H1 (cell line): Measurements from ENCODE around the gene MAP1LC3A. TPM values are rescaled to one million over a fixed set of nuclear protein-coding genes. Genes with fewer than 3 reads are reported as not detected.

Source experiments
- CTCF ChIA-PET: fragments of 300-600 bp; sonication (Branson Sonifier 250); formaldehyde crosslinking; loops from one replicate; lab custom pipeline; 2021; ENCODE audit not compliant: partially characterized antibody; lab: Charles Lee
- POLR2A ChIA-PET: fragments of 300-600 bp; sonication (Branson Sonifier 250); formaldehyde crosslinking; loops from one replicate; lab custom pipeline; 2021; ENCODE audit warnings: inconsistent platforms; ENCODE audit not compliant: partially characterized antibody; lab: Charles Lee
- DNase-seq, 2 experiments: peaks; one replicate each; pipeline versions ENCODE4 v3.0.0 to v3.0.0-alpha.2; 2010 to 2022; ENCODE audit warnings: low spot score in 2 of 2, low read depth in 1 of 2, mixed read lengths in 1 of 2
- FAIRE-seq: peaks from 2 replicates; lab custom pipeline; 2011; peaks lifted over from hg19 to GRCh38; lab: Jason Lieb, UNC
- H2AFZ ChIP-seq: 2 replicates; pipeline ENCODE4 v1.8.1; 2012; ENCODE audit warnings: low read length, inconsistent platforms
- H2AK5ac ChIP-seq: 2 replicates; pipeline ENCODE4 v1.6.1; 2013; ENCODE audit warnings: low read depth, low read length
- H2BK120ac ChIP-seq: replicated peaks from 2 replicates; pipeline ENCODE3; 2013; ENCODE audit warnings: low read depth, low read length, inconsistent platforms
- H2BK12ac ChIP-seq: 2 replicates; pipeline ENCODE4 v1.6.1; 2013; ENCODE audit warnings: low read depth, low read length
- H2BK15ac ChIP-seq: 2 replicates; pipeline ENCODE4 v1.6.1; 2013; ENCODE audit warnings: low read length
- H2BK20ac ChIP-seq: 2 replicates; pipeline ENCODE4 v1.6.1; 2013; ENCODE audit warnings: low read length
- H2BK5ac ChIP-seq: 2 replicates; pipeline ENCODE4 v1.6.1; 2013; ENCODE audit warnings: low read depth, low read length
- H3K14ac ChIP-seq: 2 replicates; pipeline ENCODE4 v1.6.1; 2013; ENCODE audit warnings: inconsistent platforms; ENCODE audit not compliant: insufficient read length
- H3K18ac ChIP-seq: 2 replicates; pipeline ENCODE4 v1.6.1; 2013; ENCODE audit warnings: low read length; ENCODE audit errors: extremely low read depth
- H3K23ac ChIP-seq: 2 replicates; pipeline ENCODE4 v1.6.1; 2013; ENCODE audit warnings: inconsistent platforms; ENCODE audit not compliant: insufficient read length
- H3K23me2 ChIP-seq: 2 replicates; pipeline ENCODE4 v1.6.1; 2013; ENCODE audit warnings: low read depth, low read length
- H3K27ac ChIP-seq: 2 replicates; pipeline ENCODE4 v1.6.1; 2011; ENCODE audit warnings: low read depth, low read length, inconsistent platforms
- H3K27me3 ChIP-seq, 4 experiments: replicated peaks in 1 of 4; 1 replicate in 1 of 4; 2 replicates in 3 of 4; pipeline versions ENCODE4 v1.6.1 to v1.8.1; 2011 to 2013; ENCODE audit warnings: low read length in 3 of 4, mild to moderate bottlenecking in 3 of 4, inconsistent platforms in 2 of 4, mixed read lengths in 2 of 4, moderate library complexity in 1 of 4; ENCODE audit not compliant: control insufficient read depth in 3 of 4, insufficient read depth in 3 of 4; ENCODE audit errors: extremely low read depth in 1 of 4
- H3K36me3 ChIP-seq, 4 experiments: 2 replicates each; pipeline versions ENCODE4 v1.6.1 to v1.8.1; 2011 to 2013; ENCODE audit warnings: mild to moderate bottlenecking in 4 of 4, low read length in 3 of 4, moderate library complexity in 2 of 4, control low read depth in 1 of 4, inconsistent platforms in 1 of 4; ENCODE audit not compliant: insufficient read depth in 4 of 4, control insufficient read depth in 2 of 4
- H3K4ac ChIP-seq: replicated peaks from 2 replicates; pipeline ENCODE3; 2013; ENCODE audit warnings: low read length, low read depth, mixed read lengths, inconsistent platforms; ENCODE audit not compliant: insufficient read length
- H3K4me1 ChIP-seq, 4 experiments: replicated peaks in 1 of 4; 1 replicate in 1 of 4; 2 replicates in 3 of 4; pipeline versions ENCODE4 v1.6.1 to v1.8.1; 2011 to 2013; ENCODE audit warnings: low read length in 3 of 4, inconsistent platforms in 2 of 4, mixed read lengths in 1 of 4; ENCODE audit not compliant: insufficient read depth in 4 of 4, control insufficient read depth in 3 of 4
- H3K4me2 ChIP-seq, 2 experiments: 2 replicates each; pipeline versions ENCODE4 v1.6.1 to v1.8.1; 2011 to 2013; ENCODE audit warnings: low read depth in 2 of 2, low read length in 2 of 2, control low read depth in 1 of 2, inconsistent platforms in 1 of 2, mild to moderate bottlenecking in 1 of 2; ENCODE audit not compliant: insufficient read depth in 1 of 2
- H3K4me3 ChIP-seq, 4 experiments: fragments of 200-600, 300-600 bp in 1 of 4; sonication (generic), shearing (Covaris generic), sonication (Bioruptor Twin) in 1 of 4; 2 replicates each; pipeline versions ENCODE4 v1.5.1 to v1.8.1; 2011 to 2016; ENCODE audit warnings: low read length in 4 of 4, low read depth in 3 of 4, control low read depth in 2 of 4, inconsistent platforms in 2 of 4, mild to moderate bottlenecking in 2 of 4, mixed read lengths in 1 of 4, moderate library complexity in 1 of 4; ENCODE audit not compliant: insufficient read depth in 2 of 4; ENCODE audit errors: extremely low read depth in 1 of 4
- H3K56ac ChIP-seq: replicated peaks from 2 replicates; pipeline ENCODE3; 2013; ENCODE audit warnings: low read depth, mild to moderate bottlenecking, mixed read lengths, low read length, inconsistent platforms; ENCODE audit not compliant: insufficient read length
- H3K79me1 ChIP-seq: 2 replicates; pipeline ENCODE4 v1.6.1; 2013; ENCODE audit warnings: low read depth, low read length, control low read depth
- H3K79me2 ChIP-seq, 2 experiments: 2 replicates each; pipeline versions ENCODE4 v1.6.1 to v1.8.1; 2012 to 2013; ENCODE audit warnings: low read length in 2 of 2, mild to moderate bottlenecking in 2 of 2, inconsistent platforms in 1 of 2; ENCODE audit not compliant: insufficient read depth in 2 of 2, control insufficient read depth in 1 of 2
- H3K9ac ChIP-seq, 4 experiments: replicated peaks in 1 of 4; 1 replicate in 1 of 4; 2 replicates in 3 of 4; pipeline versions ENCODE4 v1.6.1 to v1.8.1; 2011 to 2013; ENCODE audit warnings: low read depth in 3 of 4, low read length in 3 of 4, control low read depth in 2 of 4, mild to moderate bottlenecking in 2 of 4, moderate library complexity in 2 of 4, inconsistent platforms in 1 of 4; ENCODE audit errors: extremely low read depth in 1 of 4
- H3K9me3 ChIP-seq, 2 experiments: 2 replicates each; pipeline versions ENCODE4 v1.6.1 to v1.8.1; 2012 to 2013; ENCODE audit warnings: mild to moderate bottlenecking in 2 of 2, moderate library complexity in 2 of 2, control low read depth in 1 of 2, inconsistent platforms in 1 of 2, low read depth in 1 of 2, low read length in 1 of 2, mixed read lengths in 1 of 2; ENCODE audit not compliant: insufficient read depth in 2 of 2
- H4K20me1 ChIP-seq, 2 experiments: replicated peaks in 1 of 2; 2 replicates each; pipeline versions ENCODE3 to v1.8.1; 2011 to 2013; ENCODE audit warnings: inconsistent platforms in 2 of 2, low read length in 2 of 2, mild to moderate bottlenecking in 1 of 2; ENCODE audit not compliant: insufficient read depth in 2 of 2, control insufficient read depth in 1 of 2
- H4K5ac ChIP-seq: 2 replicates; pipeline ENCODE4 v1.6.1; 2013; ENCODE audit warnings: low read length, low read depth, mixed read lengths, inconsistent platforms; ENCODE audit not compliant: insufficient read length
- H4K8ac ChIP-seq: 2 replicates; pipeline ENCODE4 v1.8.0; 2013; ENCODE audit warnings: mild to moderate bottlenecking, moderate library complexity, low read length, inconsistent platforms; ENCODE audit not compliant: insufficient read depth; ENCODE audit errors: extremely low read depth
- H4K91ac ChIP-seq: replicated peaks from 2 replicates; pipeline ENCODE3; 2013; ENCODE audit warnings: low read length, mixed read lengths, inconsistent platforms; ENCODE audit not compliant: insufficient read length
- ASH2L ChIP-seq: fragments of 200-600, 300-600 bp; sonication (generic); IDR thresholded peaks from one replicate; pipeline ENCODE4 v1.7.1; 2017; ENCODE audit warnings: low read length
- BACH1 ChIP-seq: IDR thresholded peaks from 2 replicates; pipeline ENCODE4 v1.6.1; 2012; ENCODE audit warnings: low read length, improper control_type of control experiment
- CBX5 ChIP-seq: fragments of 300-800, 300-1000 bp; sonication (generic); IDR thresholded peaks from 2 replicates; pipeline ENCODE4 v1.7.1; 2016; ENCODE audit warnings: antibody characterized with exemption, low read length, low read depth
- KDM4A ChIP-seq: IDR thresholded peaks from one replicate; pipeline ENCODE4 v1.7.1; 2012; ENCODE audit warnings: low read depth, mild to moderate bottlenecking, moderate library complexity, low read length, inconsistent platforms; ENCODE audit not compliant: severe bottlenecking
- MAX ChIP-seq: IDR thresholded peaks from 2 replicates; pipeline ENCODE4 v1.6.1; 2012; ENCODE audit warnings: inconsistent platforms
- TAF1 ChIP-seq: IDR thresholded peaks from 2 replicates; pipeline ENCODE4 v1.6.1; 2011; ENCODE audit warnings: mild to moderate bottlenecking, low read depth, low read length
- TEAD4 ChIP-seq: IDR thresholded peaks from 2 replicates; pipeline ENCODE4 v1.6.1; 2012; ENCODE audit warnings: low read depth, low read length, inconsistent platforms, mixed read lengths
- WGBS, 2 experiments: shearing (Covaris generic) in 1 of 2; methylation state at CpG; one replicate each; pipeline versions ENCODE4 v1.1.6 to v1.1.7; 2013 to 2015; ENCODE audit warnings: low lambda C conversion rate in 2 of 2, mixed read lengths in 2 of 2, inconsistent platforms in 1 of 2, low coverage in 1 of 2, missing lambda C conversion rate in 1 of 2; ENCODE audit not compliant: insufficient replicate concordance in 2 of 2, insufficient coverage in 1 of 2, insufficient read length in 1 of 2; ENCODE audit errors: extremely low coverage in 1 of 2, missing lambda C conversion rate in 1 of 2; 5-methylcytosine and 5-hydroxymethylcytosine counted together
- polyA plus RNA-seq, 7 experiments: library from polyadenylated mRNA; depleted of rRNA in 3 of 7; stranded (reverse) in 5 of 7; unstranded in 2 of 7; fragments of >200 nt in 5 of 7; fragments of 200-250 nt in 2 of 7; gene quantifications; 1 replicate in 5 of 7; 2 replicates in 1 of 7; 4 replicates in 1 of 7; pipeline versions ENCODE4 v1.2.1 to v1.2.3, GENCODE V29; 2011 to 2013; ENCODE audit warnings: missing spikeins in 2 of 7, mixed read lengths in 2 of 7
- total RNA-seq: library from RNA; stranded (reverse); fragmentation: NEBNext Ultra II Directional; extraction: Animal tissue kit (Norgen Biotek cat#: 25700); gene quantifications from 2 replicates; pipeline ENCODE4 v1.2.1, GENCODE V29; 2021

The MAP1LC3A gene
- total and polyA plus RNA-seq, 2 of the 8 experiments (the other 6 are each of a cell fraction or from before 2014, with no cell fraction given), result 5.0 to 6.1 TPM

DNA sequence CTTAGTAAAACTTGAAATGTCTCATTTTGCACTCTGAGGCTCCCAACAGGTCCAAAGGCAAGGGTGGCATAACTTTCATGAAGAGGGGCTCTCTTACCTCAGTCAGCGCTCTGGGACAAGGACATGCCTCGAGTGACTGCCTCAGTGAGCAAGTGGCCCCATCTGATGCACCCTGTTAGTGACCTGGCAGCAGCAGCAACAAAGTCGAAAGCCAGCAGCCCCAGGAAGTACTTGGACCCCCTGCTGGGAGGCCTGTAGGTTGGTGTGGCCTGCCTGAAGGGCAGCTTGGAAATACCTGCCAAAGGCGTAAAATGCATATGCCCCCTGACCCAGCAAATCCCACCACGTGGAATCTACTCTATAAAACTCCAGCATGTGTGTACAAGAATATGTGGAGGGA is 13.2 kb downstream of the MAP1LC3A start:
- Histone ChIP-seq H3K4ac (no peak overlapping the region), H2AFZ (no peak overlapping the region), H4K5ac (no peak overlapping the region), H2BK5ac (no peak overlapping the region), H3K4me3 (no peak overlapping the region), H2BK120ac (no peak overlapping the region), H3K4me1 (0 out of 7 replicates have a peak, but pooled peaks cover 0 to 4% (median 1%) of the 10 kb centered on the region in 4 experiments), H2BK20ac (no peak overlapping the region), H3K36me3 (peaks cover 0 to 3% (median 0%) of the 10 kb centered on the region in 4 experiments; a peak in 1 of 8 replicates), H2AK5ac (no peak overlapping the region), H2BK15ac (no peak overlapping the region), H4K91ac (no peak overlapping the region), H4K20me1 (no peaks in the 10 kb centered on the region), H3K27me3 (no peaks in the 10 kb centered on the region), H2BK12ac (no peak overlapping the region), H3K79me1 (no peaks in the 10 kb centered on the region), H4K8ac (no peak overlapping the region), H3K27ac (no peak overlapping the region), H3K14ac (no peak overlapping the region), H3K9ac (no peak overlapping the region), H3K9me3 (no peaks in the 10 kb centered on the region), H3K23me2 (no peaks in the 10 kb centered on the region), H3K79me2 (no peaks in the 10 kb centered on the region), H3K56ac (no peak overlapping the region), H3K23ac (no peak overlapping the region), H3K18ac (no peak overlapping the region), H3K4me2 (no peak overlapping the region)
- 90% methylated on average over 5 of the region's 5 CpGs; no CpG with 5 or more reads in 1 of the 2 experiments for WGBS, 2 experiments
- FAIRE-seq (no peak), DNase-seq (no peak)
- TF ChIP-seq TEAD4, result no peak
- no peak for TF ChIP-seq CBX5
- TF ChIP-seq KDM4A, result no peak
- TF ChIP-seq BACH1, result no peak
- no peak for TF ChIP-seq TAF1
- TF ChIP-seq ASH2L, result no peak
- no peak for TF ChIP-seq MAX
- ChIA-PET POLR2A (interaction anchor here (0.7 to 1.8 kb wide), 2 partner anchors 12 to 133 kb away, joined by 3 to 5 read pairs; no protein-coding TSS in a partner anchor), CTCF (interaction anchor here (0.9 to 1.8 kb wide), 4 partner anchors 9 to 196 kb away, joined by 3 to 8 read pairs (median 5); no protein-coding TSS in a partner anchor)
